ENCODE measurements around the gene GATAD2A.
"Not testable (repeated sequence)": the region's sequence is repeated elsewhere in the genome, so short reads cannot be mapped to it uniquely, and the experiment has no call there.

DNA sequence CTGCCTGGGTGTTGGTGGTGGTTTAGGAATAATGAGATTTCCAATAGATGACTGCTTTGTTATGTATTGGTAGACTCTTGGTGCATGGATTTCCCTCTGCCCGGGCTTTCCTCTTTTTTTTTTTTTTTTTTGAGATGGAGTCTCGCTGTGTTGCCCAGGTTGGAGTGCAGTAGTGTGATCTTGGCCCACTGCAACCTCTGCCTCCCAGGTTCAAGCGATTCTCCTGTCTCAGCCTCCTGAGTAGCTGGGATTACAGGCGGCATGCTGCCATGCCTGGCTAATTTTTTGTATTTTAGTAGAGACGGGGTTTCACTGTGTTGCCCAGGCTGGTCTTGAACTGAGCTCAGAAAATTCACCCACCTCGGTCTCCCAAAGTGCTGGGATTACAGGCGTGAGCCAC lies 11.1 kb upstream of the GATAD2A start:
- TF ChIP-seq, protein P1, sequence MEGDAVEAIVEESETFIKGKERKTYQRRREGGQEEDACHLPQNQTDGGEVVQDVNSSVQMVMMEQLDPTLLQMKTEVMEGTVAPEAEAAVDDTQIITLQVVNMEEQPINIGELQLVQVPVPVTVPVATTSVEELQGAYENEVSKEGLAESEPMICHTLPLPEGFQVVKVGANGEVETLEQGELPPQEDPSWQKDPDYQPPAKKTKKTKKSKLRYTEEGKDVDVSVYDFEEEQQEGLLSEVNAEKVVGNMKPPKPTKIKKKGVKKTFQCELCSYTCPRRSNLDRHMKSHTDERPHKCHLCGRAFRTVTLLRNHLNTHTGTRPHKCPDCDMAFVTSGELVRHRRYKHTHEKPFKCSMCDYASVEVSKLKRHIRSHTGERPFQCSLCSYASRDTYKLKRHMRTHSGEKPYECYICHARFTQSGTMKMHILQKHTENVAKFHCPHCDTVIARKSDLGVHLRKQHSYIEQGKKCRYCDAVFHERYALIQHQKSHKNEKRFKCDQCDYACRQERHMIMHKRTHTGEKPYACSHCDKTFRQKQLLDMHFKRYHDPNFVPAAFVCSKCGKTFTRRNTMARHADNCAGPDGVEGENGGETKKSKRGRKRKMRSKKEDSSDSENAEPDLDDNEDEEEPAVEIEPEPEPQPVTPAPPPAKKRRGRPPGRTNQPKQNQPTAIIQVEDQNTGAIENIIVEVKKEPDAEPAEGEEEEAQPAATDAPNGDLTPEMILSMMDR (IDR thresholded peaks at IDR 0.05; ENCODE audit: low read depth, low read length, missing input control) = not testable (repeated sequence)
- TF ChIP-seq, protein P2, sequence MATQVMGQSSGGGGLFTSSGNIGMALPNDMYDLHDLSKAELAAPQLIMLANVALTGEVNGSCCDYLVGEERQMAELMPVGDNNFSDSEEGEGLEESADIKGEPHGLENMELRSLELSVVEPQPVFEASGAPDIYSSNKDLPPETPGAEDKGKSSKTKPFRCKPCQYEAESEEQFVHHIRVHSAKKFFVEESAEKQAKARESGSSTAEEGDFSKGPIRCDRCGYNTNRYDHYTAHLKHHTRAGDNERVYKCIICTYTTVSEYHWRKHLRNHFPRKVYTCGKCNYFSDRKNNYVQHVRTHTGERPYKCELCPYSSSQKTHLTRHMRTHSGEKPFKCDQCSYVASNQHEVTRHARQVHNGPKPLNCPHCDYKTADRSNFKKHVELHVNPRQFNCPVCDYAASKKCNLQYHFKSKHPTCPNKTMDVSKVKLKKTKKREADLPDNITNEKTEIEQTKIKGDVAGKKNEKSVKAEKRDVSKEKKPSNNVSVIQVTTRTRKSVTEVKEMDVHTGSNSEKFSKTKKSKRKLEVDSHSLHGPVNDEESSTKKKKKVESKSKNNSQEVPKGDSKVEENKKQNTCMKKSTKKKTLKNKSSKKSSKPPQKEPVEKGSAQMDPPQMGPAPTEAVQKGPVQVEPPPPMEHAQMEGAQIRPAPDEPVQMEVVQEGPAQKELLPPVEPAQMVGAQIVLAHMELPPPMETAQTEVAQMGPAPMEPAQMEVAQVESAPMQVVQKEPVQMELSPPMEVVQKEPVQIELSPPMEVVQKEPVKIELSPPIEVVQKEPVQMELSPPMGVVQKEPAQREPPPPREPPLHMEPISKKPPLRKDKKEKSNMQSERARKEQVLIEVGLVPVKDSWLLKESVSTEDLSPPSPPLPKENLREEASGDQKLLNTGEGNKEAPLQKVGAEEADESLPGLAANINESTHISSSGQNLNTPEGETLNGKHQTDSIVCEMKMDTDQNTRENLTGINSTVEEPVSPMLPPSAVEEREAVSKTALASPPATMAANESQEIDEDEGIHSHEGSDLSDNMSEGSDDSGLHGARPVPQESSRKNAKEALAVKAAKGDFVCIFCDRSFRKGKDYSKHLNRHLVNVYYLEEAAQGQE (IDR thresholded peaks at IDR 0.05) = not testable (repeated sequence)
- TF ChIP-seq, protein P3, sequence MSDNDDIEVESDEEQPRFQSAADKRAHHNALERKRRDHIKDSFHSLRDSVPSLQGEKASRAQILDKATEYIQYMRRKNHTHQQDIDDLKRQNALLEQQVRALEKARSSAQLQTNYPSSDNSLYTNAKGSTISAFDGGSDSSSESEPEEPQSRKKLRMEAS (IDR thresholded peaks at IDR 0.05) = not testable (repeated sequence)
- TF ChIP-seq, protein P4, sequence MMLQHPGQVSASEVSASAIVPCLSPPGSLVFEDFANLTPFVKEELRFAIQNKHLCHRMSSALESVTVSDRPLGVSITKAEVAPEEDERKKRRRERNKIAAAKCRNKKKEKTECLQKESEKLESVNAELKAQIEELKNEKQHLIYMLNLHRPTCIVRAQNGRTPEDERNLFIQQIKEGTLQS (IDR thresholded peaks at IDR 0.05) = not testable (repeated sequence)
- TF ChIP-seq GABPA (IDR thresholded peaks at IDR 0.05 in 1 of 2, conservative IDR thresholded peaks at IDR 0.05 in 1 of 2); TAF1 (conservative IDR thresholded peaks at IDR 0.05); RAD21 (IDR thresholded peaks at IDR 0.05); FOXA1 (IDR thresholded peaks at IDR 0.05); FOXA2 (IDR thresholded peaks at IDR 0.05): not testable (repeated sequence)
